ENCODE measurements around the gene PITPNC1. TPM values are rescaled to one million over a fixed set of nuclear protein-coding genes. Genes with fewer than 3 reads are reported as not detected.

The PITPNC1 gene
- total RNA-seq, 1 donor from 2014 or later = 5.4 TPM

DNA sequence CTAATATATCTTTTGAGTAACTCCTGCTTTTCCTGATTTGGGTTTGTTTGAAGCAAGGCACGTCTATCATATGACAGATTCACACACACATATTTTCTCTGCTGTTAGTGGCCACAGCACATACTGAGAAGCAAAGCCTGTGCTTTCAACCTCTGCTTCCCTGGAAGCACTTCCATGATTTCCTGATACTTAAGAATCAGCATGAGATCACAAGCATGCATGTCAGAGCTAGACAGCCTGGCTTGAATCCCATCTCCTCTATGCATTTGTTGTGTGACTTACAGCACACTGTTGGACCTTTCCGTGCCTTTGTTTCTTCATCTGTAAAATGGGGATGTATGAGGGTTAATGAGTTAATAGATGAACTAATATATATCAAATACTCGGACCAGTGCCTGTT, 189.6 kb downstream of the PITPNC1 start:
- no peaks in the 10 kb centered on the region for H3K4me1 Mint-ChIP-seq (ENCODE audit: low read depth)
- no peak for DNase-seq (ENCODE audit: low spot score)
- no peak overlapping the region for H3K27ac Mint-ChIP-seq (ENCODE audit: unreplicated experiment)
- H3K9me3 Mint-ChIP-seq (ENCODE audit: low read depth) = no peaks in the 10 kb centered on the region
- no peak overlapping the region for H3K4me3 Mint-ChIP-seq (ENCODE audit: unreplicated experiment)
- no peaks in the 10 kb centered on the region for H3K27me3 Mint-ChIP-seq (ENCODE audit: low read depth)
- no peaks in the 10 kb centered on the region for H3K36me3 Mint-ChIP-seq (ENCODE audit: low read depth)
- TF ChIP-seq, protein P1, sequence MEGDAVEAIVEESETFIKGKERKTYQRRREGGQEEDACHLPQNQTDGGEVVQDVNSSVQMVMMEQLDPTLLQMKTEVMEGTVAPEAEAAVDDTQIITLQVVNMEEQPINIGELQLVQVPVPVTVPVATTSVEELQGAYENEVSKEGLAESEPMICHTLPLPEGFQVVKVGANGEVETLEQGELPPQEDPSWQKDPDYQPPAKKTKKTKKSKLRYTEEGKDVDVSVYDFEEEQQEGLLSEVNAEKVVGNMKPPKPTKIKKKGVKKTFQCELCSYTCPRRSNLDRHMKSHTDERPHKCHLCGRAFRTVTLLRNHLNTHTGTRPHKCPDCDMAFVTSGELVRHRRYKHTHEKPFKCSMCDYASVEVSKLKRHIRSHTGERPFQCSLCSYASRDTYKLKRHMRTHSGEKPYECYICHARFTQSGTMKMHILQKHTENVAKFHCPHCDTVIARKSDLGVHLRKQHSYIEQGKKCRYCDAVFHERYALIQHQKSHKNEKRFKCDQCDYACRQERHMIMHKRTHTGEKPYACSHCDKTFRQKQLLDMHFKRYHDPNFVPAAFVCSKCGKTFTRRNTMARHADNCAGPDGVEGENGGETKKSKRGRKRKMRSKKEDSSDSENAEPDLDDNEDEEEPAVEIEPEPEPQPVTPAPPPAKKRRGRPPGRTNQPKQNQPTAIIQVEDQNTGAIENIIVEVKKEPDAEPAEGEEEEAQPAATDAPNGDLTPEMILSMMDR (IDR thresholded peaks at IDR 0.05) = no peak

DNA sequence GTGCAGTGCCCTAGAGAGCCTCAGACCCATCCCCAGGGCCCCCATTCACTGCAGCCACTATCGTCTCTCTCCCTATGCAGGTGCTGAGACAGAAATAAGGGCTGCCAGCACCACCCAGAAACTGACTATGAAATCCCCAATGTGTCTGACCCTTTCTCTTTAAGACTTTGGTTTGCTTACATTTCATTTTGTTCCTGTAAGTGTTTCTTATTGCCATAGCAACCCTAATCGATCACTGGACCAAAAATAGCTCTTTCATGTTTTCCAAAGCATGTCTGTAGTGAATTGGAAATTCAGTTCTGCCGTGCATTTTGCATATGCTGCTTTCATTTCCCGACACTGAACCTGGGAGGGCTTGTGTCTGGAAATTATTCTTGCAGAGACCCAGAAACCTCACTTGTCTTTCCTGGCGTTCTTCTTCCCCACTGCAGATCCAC, 192.0 kb downstream of the PITPNC1 start:
- no peak overlapping the region for H3K27ac Mint-ChIP-seq (ENCODE audit: unreplicated experiment)
- H3K9me3 Mint-ChIP-seq (ENCODE audit: low read depth) = no peaks in the 10 kb centered on the region
- H3K4me3 Mint-ChIP-seq (ENCODE audit: unreplicated experiment) = no peak overlapping the region
- TF ChIP-seq, protein P1 (IDR thresholded peaks at IDR 0.05) = no peak
- peaks cover 3% of the 10 kb centered on the region for H3K27me3 Mint-ChIP-seq (ENCODE audit: low read depth)
- peaks cover 3% of the 10 kb centered on the region for H3K36me3 Mint-ChIP-seq (ENCODE audit: low read depth)
- no peaks in the 10 kb centered on the region for H3K4me1 Mint-ChIP-seq (ENCODE audit: low read depth)
- DNase-seq (ENCODE audit: low spot score) = no peak

DNA sequence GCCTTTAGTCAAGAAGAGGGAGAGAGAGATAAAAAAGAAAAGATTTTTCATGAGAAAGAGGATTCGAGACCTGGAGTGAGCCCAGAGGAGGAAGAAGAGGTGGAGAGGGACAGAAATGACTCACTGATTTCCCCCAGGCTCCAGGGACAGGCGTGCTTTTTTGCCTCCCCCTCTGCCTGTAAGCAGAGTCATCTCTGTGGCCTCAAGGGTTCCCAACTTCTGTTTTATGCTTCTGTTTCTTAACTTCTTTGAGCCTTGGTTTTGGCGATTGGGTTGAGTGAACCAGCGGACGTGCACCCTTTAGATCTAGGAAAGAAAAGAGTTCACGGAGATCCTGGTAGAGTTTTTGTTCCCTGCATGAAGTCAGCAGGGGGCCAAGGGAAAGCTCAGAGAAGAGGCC, 192.8 kb downstream of the PITPNC1 start:
- no peak overlapping the region for H3K4me3 Mint-ChIP-seq (ENCODE audit: unreplicated experiment)
- peaks cover 3% of the 10 kb centered on the region for H3K27me3 Mint-ChIP-seq (ENCODE audit: low read depth)

DNA sequence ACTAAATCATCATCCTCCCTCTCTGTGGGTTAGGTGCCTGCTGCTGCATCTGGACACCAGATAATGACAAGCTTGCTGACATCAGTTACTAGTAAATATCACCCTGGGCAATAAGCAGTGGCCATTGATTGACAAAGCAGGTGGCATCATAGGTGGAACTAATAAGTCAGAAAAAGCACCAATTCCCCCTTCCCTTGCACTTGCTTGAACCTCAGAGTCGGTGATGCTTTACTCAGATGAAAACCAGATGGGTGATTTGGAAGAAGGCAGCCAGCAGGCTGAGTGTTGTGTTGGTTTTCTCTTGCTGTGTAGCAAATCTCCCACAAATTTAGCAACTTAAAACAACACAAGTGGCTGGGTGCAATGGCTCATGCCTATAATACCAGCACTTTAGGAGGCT, 193.7 kb downstream of the PITPNC1 start:
- Mint-ChIP-seq H3K27ac (ENCODE audit: unreplicated experiment) (no peak overlapping the region), H3K4me1 (ENCODE audit: low read depth) (no peaks in the 10 kb centered on the region), H3K9me3 (ENCODE audit: low read depth) (no peaks in the 10 kb centered on the region), H3K4me3 (ENCODE audit: unreplicated experiment) (no peak overlapping the region), H3K27me3 (ENCODE audit: low read depth) (peaks cover 3% of the 10 kb centered on the region), H3K36me3 (ENCODE audit: low read depth) (peaks cover 3% of the 10 kb centered on the region)
- no peak for DNase-seq (ENCODE audit: low spot score)
- TF ChIP-seq, protein P1 (IDR thresholded peaks at IDR 0.05) = no peak

More for the DNA sequence above, 192.8 kb downstream of the PITPNC1 start:
- H3K27ac Mint-ChIP-seq (ENCODE audit: unreplicated experiment) = no peak overlapping the region
- DNase-seq (ENCODE audit: low spot score) = no peak
- TF ChIP-seq, protein P1 (IDR thresholded peaks at IDR 0.05) = no peak
- H3K9me3 Mint-ChIP-seq (ENCODE audit: low read depth) = no peaks in the 10 kb centered on the region
- H3K4me1 Mint-ChIP-seq (ENCODE audit: low read depth) = no peaks in the 10 kb centered on the region
- H3K36me3 Mint-ChIP-seq (ENCODE audit: low read depth) = peaks cover 3% of the 10 kb centered on the region

DNA sequence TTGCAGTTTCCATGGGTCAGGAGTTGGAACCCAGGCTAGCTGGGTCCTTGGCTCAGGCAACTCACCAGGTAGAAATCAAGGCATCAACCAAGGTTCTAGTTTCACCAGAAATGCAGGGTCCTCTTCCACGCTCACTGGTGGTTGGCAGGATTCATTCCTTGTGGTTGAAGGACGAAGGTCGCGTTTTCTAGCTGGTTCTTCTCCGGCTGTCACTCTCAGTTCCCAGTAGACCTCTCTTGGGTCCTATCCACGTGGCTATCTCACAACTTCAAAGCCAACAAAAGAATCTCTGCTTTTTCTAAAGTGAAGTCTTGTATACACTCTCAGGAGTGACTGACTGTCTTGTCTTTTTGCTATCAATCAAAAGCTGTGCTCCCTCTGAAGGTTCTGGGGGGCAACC, 194.4 kb downstream of the PITPNC1 start:
- Mint-ChIP-seq H3K4me1 (ENCODE audit: low read depth) (no peaks in the 10 kb centered on the region), H3K4me3 (ENCODE audit: unreplicated experiment) (no peak overlapping the region), H3K27ac (ENCODE audit: unreplicated experiment) (no peak overlapping the region), H3K36me3 (ENCODE audit: low read depth) (peaks cover 3% of the 10 kb centered on the region), H3K9me3 (ENCODE audit: low read depth) (no peaks in the 10 kb centered on the region), H3K27me3 (ENCODE audit: low read depth) (peaks cover 3% of the 10 kb centered on the region)
- TF ChIP-seq, protein P1 (IDR thresholded peaks at IDR 0.05) = no peak
- DNase-seq (ENCODE audit: low spot score) = no peak
